SU-DHL-6 (cell line): ENCODE measurements around the gene ARHGEF39.

Experiments used
- EZH2phosphoT487 ChIP-seq: fragments of 200-600 bp; sonication (generic), shearing (Covaris generic); conservative IDR thresholded peaks from 2 replicates; pipeline ENCODE4 v1.6.1; 2018; ENCODE audit warnings: mild to moderate bottlenecking, antibody characterized with exemption, low read length, moderate library complexity, mixed read lengths
- TF ChIP-seq, protein P1 (sequence below): fragments of 200-600 bp; sonication (generic); IDR thresholded peaks from one replicate; pipeline ENCODE4 v1.5.1; 2017; ENCODE audit warnings: antibody characterized with exemption, mild to moderate bottlenecking, low read length, moderate library complexity; ENCODE audit not compliant: insufficient read depth, poor library complexity, severe bottlenecking

- TF ChIP-seq, protein P1, sequence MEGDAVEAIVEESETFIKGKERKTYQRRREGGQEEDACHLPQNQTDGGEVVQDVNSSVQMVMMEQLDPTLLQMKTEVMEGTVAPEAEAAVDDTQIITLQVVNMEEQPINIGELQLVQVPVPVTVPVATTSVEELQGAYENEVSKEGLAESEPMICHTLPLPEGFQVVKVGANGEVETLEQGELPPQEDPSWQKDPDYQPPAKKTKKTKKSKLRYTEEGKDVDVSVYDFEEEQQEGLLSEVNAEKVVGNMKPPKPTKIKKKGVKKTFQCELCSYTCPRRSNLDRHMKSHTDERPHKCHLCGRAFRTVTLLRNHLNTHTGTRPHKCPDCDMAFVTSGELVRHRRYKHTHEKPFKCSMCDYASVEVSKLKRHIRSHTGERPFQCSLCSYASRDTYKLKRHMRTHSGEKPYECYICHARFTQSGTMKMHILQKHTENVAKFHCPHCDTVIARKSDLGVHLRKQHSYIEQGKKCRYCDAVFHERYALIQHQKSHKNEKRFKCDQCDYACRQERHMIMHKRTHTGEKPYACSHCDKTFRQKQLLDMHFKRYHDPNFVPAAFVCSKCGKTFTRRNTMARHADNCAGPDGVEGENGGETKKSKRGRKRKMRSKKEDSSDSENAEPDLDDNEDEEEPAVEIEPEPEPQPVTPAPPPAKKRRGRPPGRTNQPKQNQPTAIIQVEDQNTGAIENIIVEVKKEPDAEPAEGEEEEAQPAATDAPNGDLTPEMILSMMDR, result no peak
- TF ChIP-seq EZH2phosphoT487, result no peak
Measured at GRCh38 chr9:35708146-35708545, 43.2 kb upstream of the ARHGEF39 start.
